Right lobe of liver (tissue), 6 donors: ENCODE measurements around the gene TCF4. TPM values are rescaled to one million over a fixed set of nuclear protein-coding genes. Genes with fewer than 3 reads are reported as not detected.

Source experiments
- ATAC-seq, 4 donors: fragments of 200-7000 bp; cut with Tn5 transposase; one replicate each; pipeline ENCODE4 v1.9.1; 2020; ENCODE audit warnings: mild to moderate bottlenecking in 4 of 4, moderate library complexity in 4 of 4
- DNase-seq, 3 donors: peaks; one replicate each; pipeline ENCODE4 v3.0.0-alpha.2; 2020
- H3K27ac ChIP-seq, 3 donors: fragments of 200-600 bp; one replicate each; pipeline ENCODE4 v1.8.0; 2022
- H3K27me3 ChIP-seq, 2 donors: fragments of 200-600 bp; one replicate each; pipeline ENCODE4 v1.8.0; 2022
- H3K36me3 ChIP-seq, 4 donors: fragments of 200-600 bp; sonication (generic) in 1 of 4; one replicate each; pipeline versions ENCODE4 v1.5.1 to v1.8.0; 2017 to 2022; ENCODE audit warnings: control low read depth in 1 of 4
- H3K4me1 ChIP-seq, 4 donors: fragments of 200-600 bp; sonication (generic) in 1 of 4; one replicate each; pipeline versions ENCODE4 v1.5.1 to v1.8.0; 2017 to 2022; ENCODE audit warnings: control low read depth in 1 of 4
- H3K4me3 ChIP-seq, 3 donors: fragments of 200-600 bp; one replicate each; pipeline ENCODE4 v1.8.0; 2022
- H3K9me3 ChIP-seq, 4 donors: fragments of 200-600 bp; sonication (generic) in 1 of 4; one replicate each; pipeline versions ENCODE4 v1.5.1 to v1.8.0; 2017 to 2022; ENCODE audit warnings: control low read depth in 1 of 4
- POLR2A ChIP-seq: fragments of 450-650 bp; IDR thresholded peaks from one replicate; pipeline ENCODE4 v1.6.1; 2017; ENCODE audit warnings: antibody characterized with exemption, mild to moderate bottlenecking
- WGBS: methylation state at CpG from one replicate; pipeline ENCODE4 v1.1.6; 2018; ENCODE audit warnings: low coverage, low lambda C conversion rate; ENCODE audit not compliant: insufficient coverage; ENCODE audit errors: missing lambda C conversion rate; 5-methylcytosine and 5-hydroxymethylcytosine counted together
- intact Hi-C, 2 donors: fragments of 100-400 bp; cut with DNase I; formaldehyde crosslinking; loops; one replicate each; pipeline versions ENCODE4 v1.11.2 to v1.14.1; 2022
- total RNA-seq, 6 experiments: library from RNA; depleted of rRNA in 2 of 6; stranded (reverse); fragments of >200 nt in 2 of 6; fragmentation: NEBNext Ultra II Directional in 3 of 6; extraction: Animal tissue kit (Norgen Biotek cat#: 25700) in 3 of 6; gene quantifications; one replicate each; pipeline versions ENCODE4 v1.1.0 to v1.2.4, GENCODE V29; 2016 to 2023
- TF ChIP-seq, protein P1 (sequence below), 4 donors: fragments of 200-600 bp in 3 of 4; fragments of 450-650 bp in 1 of 4; IDR thresholded peaks; one replicate each; pipeline versions ENCODE4 v1.5.1 to v1.8.0; 2016 to 2022; ENCODE audit warnings: antibody characterized with exemption in 4 of 4, mild to moderate bottlenecking in 2 of 4
- donor health status: DM: no; HTN: yes; CAD: no.
- donor health status: DM: no; HTN: no; CAD: no.
- donor health status: DM: no; HTN: no; CAD: no.
- donor health status: DM: no; HTN: yes; CAD: no.
- donor health status: DM: no; HTN: yes; CAD: no.

Gene TCF4
- total RNA-seq, 6 experiments from 2014 or later: 8.1 to 19.5 (median 10.4) TPM

DNA sequence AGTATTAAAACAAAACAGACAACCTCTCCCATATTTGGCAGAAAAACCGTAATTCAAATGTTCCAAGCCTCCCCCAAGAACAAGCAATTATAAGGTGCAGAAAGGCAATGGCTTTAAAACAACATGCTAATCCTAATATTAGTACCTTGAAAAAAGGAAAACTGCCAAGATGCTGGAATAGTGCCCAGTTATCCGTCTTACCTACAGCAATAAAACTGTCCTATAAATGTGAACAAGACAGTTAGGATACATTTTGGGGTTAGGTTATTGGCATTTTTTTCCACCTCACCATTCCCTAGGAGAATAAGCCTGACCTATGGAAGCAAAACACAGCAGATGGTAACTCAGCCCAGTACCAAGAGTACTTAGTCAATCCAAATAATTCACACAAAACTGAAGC, 83.2 kb downstream of the TCF4 start:
- WGBS: 72% methylated on average over 2 of the region's 2 CpGs
- DNase-seq (no peak), ATAC-seq (no peak)
- Histone ChIP-seq H3K9me3 (no peaks in the 10 kb centered on the region), H3K4me3 (no peak overlapping the region), H3K27ac (no peak overlapping the region), H3K4me1 (no peaks in the 10 kb centered on the region), H3K36me3 (no peaks in the 10 kb centered on the region), H3K27me3 (no peaks in the 10 kb centered on the region)
- intact Hi-C loops: no loop called here
- no peak for TF ChIP-seq POLR2A
- TF ChIP-seq, protein P1, sequence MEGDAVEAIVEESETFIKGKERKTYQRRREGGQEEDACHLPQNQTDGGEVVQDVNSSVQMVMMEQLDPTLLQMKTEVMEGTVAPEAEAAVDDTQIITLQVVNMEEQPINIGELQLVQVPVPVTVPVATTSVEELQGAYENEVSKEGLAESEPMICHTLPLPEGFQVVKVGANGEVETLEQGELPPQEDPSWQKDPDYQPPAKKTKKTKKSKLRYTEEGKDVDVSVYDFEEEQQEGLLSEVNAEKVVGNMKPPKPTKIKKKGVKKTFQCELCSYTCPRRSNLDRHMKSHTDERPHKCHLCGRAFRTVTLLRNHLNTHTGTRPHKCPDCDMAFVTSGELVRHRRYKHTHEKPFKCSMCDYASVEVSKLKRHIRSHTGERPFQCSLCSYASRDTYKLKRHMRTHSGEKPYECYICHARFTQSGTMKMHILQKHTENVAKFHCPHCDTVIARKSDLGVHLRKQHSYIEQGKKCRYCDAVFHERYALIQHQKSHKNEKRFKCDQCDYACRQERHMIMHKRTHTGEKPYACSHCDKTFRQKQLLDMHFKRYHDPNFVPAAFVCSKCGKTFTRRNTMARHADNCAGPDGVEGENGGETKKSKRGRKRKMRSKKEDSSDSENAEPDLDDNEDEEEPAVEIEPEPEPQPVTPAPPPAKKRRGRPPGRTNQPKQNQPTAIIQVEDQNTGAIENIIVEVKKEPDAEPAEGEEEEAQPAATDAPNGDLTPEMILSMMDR (IDR thresholded peaks at IDR 0.05): no peak

DNA sequence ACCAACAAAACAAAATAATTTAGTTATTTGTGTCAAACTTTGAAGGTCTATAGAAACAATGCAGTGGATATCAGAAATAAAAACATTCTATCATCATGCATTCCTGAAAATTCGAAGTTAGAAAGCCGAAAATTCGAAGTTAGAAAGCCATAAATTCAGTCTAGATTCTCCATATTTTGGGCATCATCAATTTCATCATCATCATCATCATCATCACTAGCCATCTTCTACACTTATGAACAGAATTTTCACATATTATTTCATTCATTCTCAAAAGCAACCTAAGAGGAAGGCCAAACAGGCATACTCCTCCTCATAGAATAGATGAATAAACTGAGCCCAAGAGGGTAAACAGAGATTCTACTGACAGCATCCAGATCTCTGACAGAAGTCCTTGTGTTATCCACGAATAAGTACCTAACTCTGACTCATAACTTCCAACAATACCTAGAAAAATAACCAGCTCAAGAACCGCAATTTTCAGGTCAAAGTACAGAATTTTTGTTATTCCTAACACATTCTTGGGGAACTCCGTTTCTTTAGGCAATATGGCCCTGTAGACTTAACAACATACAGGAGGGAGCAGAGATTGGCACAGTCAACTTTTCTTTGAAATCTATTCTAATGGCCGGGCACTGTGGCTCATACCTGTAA, 84.7 kb downstream of the TCF4 start:
- DNase-seq: no peak
- Histone ChIP-seq H3K9me3 (no peaks in the 10 kb centered on the region), H3K27me3 (no peaks in the 10 kb centered on the region), H3K4me1 (no peaks in the 10 kb centered on the region), H3K27ac (no peak overlapping the region), H3K4me3 (no peak overlapping the region), H3K36me3 (no peaks in the 10 kb centered on the region)
- ATAC-seq: no peak
- 65% methylated on average over 7 of the region's 7 CpGs for WGBS
- intact Hi-C loops: no loop called here
- TF ChIP-seq, protein P1 (IDR thresholded peaks at IDR 0.05): no peak
- no peak for TF ChIP-seq POLR2A

DNA sequence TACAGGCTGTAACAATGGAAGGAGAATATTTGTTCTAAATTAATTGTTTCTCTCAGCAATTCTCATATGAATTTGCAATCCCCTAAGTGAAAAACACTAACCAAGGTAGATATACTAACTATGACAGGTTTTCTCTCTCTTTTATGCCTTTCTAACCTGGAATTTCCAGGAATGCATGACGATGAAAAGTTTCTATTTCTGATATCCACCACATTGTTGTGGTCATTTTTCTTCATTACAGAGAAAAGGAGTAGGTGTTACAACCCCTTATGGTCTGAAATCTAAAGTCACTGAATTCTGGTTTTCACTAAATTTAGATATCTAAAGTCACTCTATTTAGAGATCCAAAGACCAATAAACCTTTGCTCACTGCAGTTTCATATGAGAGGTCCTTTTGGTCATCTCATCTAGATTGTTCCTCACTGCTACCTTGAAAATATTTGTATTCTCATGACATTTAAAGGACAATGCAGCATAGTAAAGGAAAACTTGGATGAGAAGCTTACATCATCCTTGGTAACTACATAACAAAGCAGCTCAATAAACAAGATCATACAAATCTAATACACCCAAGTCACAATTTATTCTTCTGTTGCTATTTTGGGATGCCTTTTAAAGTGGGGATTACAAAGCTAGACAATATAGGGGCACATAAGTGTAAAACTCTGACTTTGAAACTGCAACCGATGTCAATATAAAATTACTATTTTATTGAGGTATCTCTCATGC, 85.8 kb downstream of the TCF4 start:
- intact Hi-C loops: no loop called here
- Histone ChIP-seq H3K9me3 (no peaks in the 10 kb centered on the region), H3K27ac (no peak overlapping the region), H3K4me3 (no peak overlapping the region), H3K4me1 (no peaks in the 10 kb centered on the region), H3K36me3 (no peaks in the 10 kb centered on the region), H3K27me3 (no peaks in the 10 kb centered on the region)
- DNase-seq (no peak), ATAC-seq (no peak)
- TF ChIP-seq POLR2A: no peak
- TF ChIP-seq, protein P1 (IDR thresholded peaks at IDR 0.05): no peak
- WGBS: 59% methylated on average over 2 of the region's 2 CpGs

DNA sequence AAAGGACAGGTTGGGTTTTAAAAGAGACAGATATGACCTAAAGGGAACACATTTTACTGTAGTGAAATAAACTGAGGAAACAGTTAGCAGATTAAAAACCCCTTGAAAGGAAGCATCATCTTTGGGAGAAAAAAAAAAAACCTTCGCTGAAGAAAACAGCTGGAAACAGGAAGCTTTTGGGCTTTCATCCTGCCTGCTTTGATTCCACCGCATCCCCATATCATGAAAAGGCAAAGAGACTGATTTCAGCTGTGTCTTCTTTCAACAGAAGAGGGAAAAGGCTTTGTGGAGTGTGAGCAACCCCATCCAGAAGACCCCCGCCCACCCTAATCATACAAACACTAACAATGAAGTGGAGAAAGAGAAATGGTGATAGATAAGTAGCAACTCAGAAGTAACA, 86.4 kb downstream of the TCF4 start:
- DNase-seq (no peak), ATAC-seq (peak in 1 of 4 donors; percentile 40)
- no peak for TF ChIP-seq POLR2A
- TF ChIP-seq, protein P1 (IDR thresholded peaks at IDR 0.05): no peak
- H3K27ac ChIP-seq: no peak overlapping the region
- 25% methylated on average over 3 of the region's 3 CpGs for WGBS
- H3K4me1 ChIP-seq: no peaks in the 10 kb centered on the region
- no peak overlapping the region for H3K4me3 ChIP-seq
- no peaks in the 10 kb centered on the region for H3K9me3 ChIP-seq
- H3K36me3 ChIP-seq: no peaks in the 10 kb centered on the region
- no peaks in the 10 kb centered on the region for H3K27me3 ChIP-seq
- intact Hi-C loops: no loop called here
